ENCODE results near the gene CDHR3.

DNA sequence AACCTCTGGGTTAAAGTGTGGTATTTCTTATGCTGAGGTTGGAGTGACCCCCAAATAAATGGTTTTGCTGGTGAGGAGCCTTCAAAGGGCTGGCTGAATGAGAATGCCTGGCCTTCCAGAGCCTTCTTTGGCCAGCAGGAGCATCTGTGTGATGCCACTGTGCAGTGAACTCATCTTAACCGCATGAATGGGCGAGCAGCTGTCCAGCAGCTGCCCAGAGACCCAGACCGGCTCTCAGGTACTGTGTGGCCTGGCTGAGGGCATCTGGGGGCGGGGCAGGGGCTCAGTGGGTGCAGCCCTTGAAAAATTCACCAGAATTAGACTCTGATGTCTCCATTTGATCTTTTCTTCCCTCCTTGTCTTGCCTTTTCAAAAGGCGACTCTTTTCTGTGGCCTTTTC lies 90.0 kb downstream of the CDHR3 start:
- TF ChIP-seq CTCF (IDR thresholded peaks at IDR 0.05; ENCODE audit: insufficient read depth, low read depth, low read length) (no peak), EZH2 (IDR thresholded peaks at IDR 0.05; ENCODE audit: insufficient read depth, low read length) (no peak)
